Mammary epithelial cell (primary cell): ENCODE data around the gene COL19A1.

Experiments
- CTCF ChIP-seq, 2 donors: IDR thresholded peaks in 1 of 2; conservative IDR thresholded peaks in 1 of 2; 2 replicates each; pipeline ENCODE4 v1.5.1; 2011 to 2012; ENCODE audit warnings: inconsistent platforms in 2 of 2, low read length in 2 of 2, mild to moderate bottlenecking in 2 of 2, control low read depth in 1 of 2, low read depth in 1 of 2; ENCODE audit not compliant: insufficient read depth in 1 of 2; ENCODE audit errors: extremely low read depth in 1 of 2
- EZH2 ChIP-seq: IDR thresholded peaks from 2 replicates; pipeline ENCODE4 v1.6.1; 2012; ENCODE audit warnings: low read length, inconsistent platforms, borderline replicate concordance

DNA sequence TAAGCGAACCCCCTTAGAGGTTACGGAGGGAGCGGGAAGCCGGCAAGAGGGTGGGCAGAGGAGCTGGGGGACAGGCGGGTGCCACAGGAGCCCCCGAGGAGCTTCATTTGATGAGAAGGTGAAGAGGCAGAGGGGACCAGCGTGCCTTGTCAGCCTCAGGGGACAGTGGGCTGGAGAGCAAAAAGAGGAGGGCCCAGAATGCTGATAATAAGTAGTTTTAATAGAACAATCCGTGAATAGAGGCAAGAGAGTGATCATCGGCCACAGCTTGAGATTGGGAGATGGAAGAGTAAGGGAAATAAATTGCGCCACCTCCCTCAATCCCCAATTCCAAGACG, 1.3 kb downstream of the COL19A1 start:
- TF ChIP-seq CTCF (conservative IDR thresholded peaks at IDR 0.05 in 1 of 2, IDR thresholded peaks at IDR 0.05 in 1 of 2; ENCODE audit: extremely low read depth in 1 of 2, insufficient read depth in 1 of 2, low read depth in 1 of 2, low read length in 2 of 2) (no peak), EZH2 (peak; percentile 60)
